HG03066 (cell line): ENCODE data around the gene UGT1A3.

Experiments used
- ATAC-seq: cut with Tn5 transposase; IDR thresholded peaks from one replicate; pipeline ENCODE4 v1.9.1; 2021; ENCODE audit warnings: low read depth; ENCODE audit not compliant: unreplicated experiment

The UGT1A3 gene

GRCh38 chr2:233813236-233814055, 84.6 kb downstream of the UGT1A3 start:
- no peak for ATAC-seq

GRCh38 chr2:233814056-233814835, 85.4 kb downstream of the UGT1A3 start:
- no peak for ATAC-seq

- ATAC-seq, result no peak
These were observed 87.0 kb downstream of the UGT1A3 start for GRCh38 chr2:233815861-233816260.

GRCh38 chr2:233816334-233816733, 87.5 kb downstream of the UGT1A3 start:
- no peak for ATAC-seq

- ATAC-seq, result no peak
These were observed 87.9 kb downstream of the UGT1A3 start for GRCh38 chr2:233816771-233817170.

- no peak for ATAC-seq
These were observed 88.6 kb downstream of the UGT1A3 start for GRCh38 chr2:233817361-233817911.

- ATAC-seq, result no peak
These were observed 89.3 kb downstream of the UGT1A3 start for GRCh38 chr2:233817995-233818638.

GRCh38 chr2:233818639-233819621, 90.1 kb downstream of the UGT1A3 start:
- ATAC-seq, result no peak

GRCh38 chr2:233819884-233820773, 91.3 kb downstream of the UGT1A3 start:
- ATAC-seq, result no peak

- no peak for ATAC-seq
These were observed 91.9 kb downstream of the UGT1A3 start for GRCh38 chr2:233820774-233821105.

GRCh38 chr2:233821196-233821595, 92.4 kb downstream of the UGT1A3 start:
- ATAC-seq, result no peak

GRCh38 chr2:233821709-233822100, 92.9 kb downstream of the UGT1A3 start:
- no peak for ATAC-seq

- ATAC-seq, result no peak
These were observed 93.4 kb downstream of the UGT1A3 start for GRCh38 chr2:233822101-233822771.
